ENCODE data around the gene GAS6. TPM values are rescaled to one million over a fixed set of nuclear protein-coding genes. Genes with fewer than 3 reads are reported as not detected.
A peak's percentile ranks its signal among the peaks of the same experiment; 100 is the strongest.

Gene GAS6
- total RNA-seq, 1 donor from 2014 or later, result 197 TPM

DNA sequence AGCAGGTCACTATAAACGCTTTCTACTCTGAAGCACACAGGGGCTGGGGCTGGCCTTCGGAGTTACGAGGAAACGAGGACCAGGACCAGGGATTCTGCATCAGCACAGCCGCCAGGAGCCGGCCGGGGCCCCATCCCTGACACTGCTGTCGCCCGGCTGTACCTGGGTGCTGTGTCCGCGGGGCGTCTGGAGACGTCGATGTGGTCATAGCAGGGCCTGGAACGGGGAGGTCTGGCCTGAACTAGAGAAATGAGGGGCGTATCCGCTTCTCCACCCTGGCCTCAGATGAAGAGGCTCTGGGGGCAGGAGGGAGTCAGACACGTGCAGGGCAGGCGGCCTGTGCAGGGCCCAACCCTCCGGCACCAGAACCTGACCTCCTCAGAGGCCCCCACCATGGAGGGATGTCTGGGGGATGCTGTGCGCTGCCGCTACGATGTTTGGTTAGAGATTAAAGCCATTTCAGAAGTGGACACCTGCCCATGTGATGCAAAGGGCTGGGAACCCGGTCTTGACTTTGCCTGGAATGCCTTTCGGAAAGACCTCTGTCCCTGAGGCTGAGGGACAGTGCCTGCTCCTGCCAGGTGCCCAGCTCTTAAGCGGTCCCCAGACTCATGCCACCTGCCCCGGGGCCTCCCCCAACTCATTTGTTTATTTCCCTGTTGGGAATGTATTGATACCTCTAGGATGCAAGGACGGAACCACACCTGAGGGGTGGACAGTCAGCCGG is 21.4 kb downstream of the GAS6 start:
- Histone ChIP-seq H3K9me3 (no peaks in the 10 kb centered on the region), H3K36me3 (peaks cover 14% of the 10 kb centered on the region), H3K4me3 (no peak overlapping the region), H3K27ac (no peak overlapping the region), H3K4me1 (peaks cover 35% of the 10 kb centered on the region), H3K27me3 (no peaks in the 10 kb centered on the region)
- ATAC-seq, result no peak
- intact Hi-C loops (cut with DNase I), result no loop called here
- peak; percentile 60 for DNase-seq
- no peak for TF ChIP-seq CTCF (IDR thresholded peaks at IDR 0.05)

- peaks cover 43% of the 10 kb centered on the region for H3K4me1 ChIP-seq
- H3K36me3 ChIP-seq, result peaks cover 8% of the 10 kb centered on the region
- TF ChIP-seq CTCF (IDR thresholded peaks at IDR 0.05), result no peak
- intact Hi-C loops (cut with DNase I), result no loop called here
- H3K4me3 ChIP-seq, result no peak overlapping the region
- H3K9me3 ChIP-seq, result no peaks in the 10 kb centered on the region
- H3K27ac ChIP-seq, result no peak overlapping the region
- ATAC-seq, result no peak
- H3K27me3 ChIP-seq, result no peaks in the 10 kb centered on the region
- no peak for DNase-seq
Observed at GRCh38 chr13:113841353-113841650, 22.6 kb downstream of the GAS6 start.

GRCh38 chr13:113840541-113841352 is 23.1 kb downstream of the GAS6 start:
- intact Hi-C loops (cut with DNase I), result no loop called here
- peak; percentile 58 for DNase-seq

DNA sequence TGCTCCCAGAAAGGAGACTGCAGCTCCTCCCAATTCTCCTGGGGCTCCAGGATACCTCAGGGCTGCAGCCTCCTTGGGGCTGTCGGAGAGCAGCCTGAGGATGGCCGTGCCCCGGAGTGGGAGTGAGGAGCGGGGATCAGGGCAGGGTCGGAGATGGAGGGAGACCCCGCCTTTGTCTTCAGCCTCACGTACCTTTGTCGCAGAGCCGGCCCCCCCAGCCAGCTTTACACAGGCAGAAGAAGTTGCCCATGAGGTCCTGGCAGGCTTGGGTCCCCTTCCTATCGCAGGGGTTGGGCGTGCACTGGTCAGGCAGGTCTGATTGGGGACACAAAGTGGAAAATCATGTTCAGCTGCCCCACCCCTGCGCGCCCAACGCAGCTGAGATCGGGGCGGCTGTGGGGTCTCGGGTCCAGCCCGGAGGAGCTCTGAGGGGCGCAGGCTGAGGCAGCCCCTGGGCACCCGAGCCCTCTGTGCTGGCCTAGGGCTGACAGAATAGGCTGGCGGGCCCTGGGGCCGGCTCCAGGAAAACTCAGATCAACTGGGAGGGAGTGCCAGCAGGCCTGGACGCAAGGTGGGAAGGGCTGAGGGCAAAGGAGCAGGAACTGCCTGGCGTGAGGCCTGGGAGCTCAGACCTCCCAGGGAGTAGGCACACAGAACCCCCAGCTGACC is 24.2 kb downstream of the GAS6 start:
- peak overlapping the region; percentile 36 for H3K27ac ChIP-seq
- H3K36me3 ChIP-seq, result peaks cover 7% of the 10 kb centered on the region
- H3K4me1 ChIP-seq, result peaks cover 39% of the 10 kb centered on the region
- no peak for DNase-seq
- H3K4me3 ChIP-seq, result no peak overlapping the region
- H3K27me3 ChIP-seq, result no peaks in the 10 kb centered on the region
- TF ChIP-seq CTCF (IDR thresholded peaks at IDR 0.05), result no peak
- ATAC-seq, result no peak
- H3K9me3 ChIP-seq, result no peaks in the 10 kb centered on the region
- intact Hi-C loops (cut with DNase I), result no loop called here

More at GRCh38 chr13:113840541-113841352, 23.1 kb downstream of the GAS6 start:
- Histone ChIP-seq H3K27me3 (no peaks in the 10 kb centered on the region), H3K4me3 (no peak overlapping the region), H3K4me1 (peaks cover 43% of the 10 kb centered on the region), H3K36me3 (peaks cover 2% of the 10 kb centered on the region), H3K9me3 (no peaks in the 10 kb centered on the region), H3K27ac (peak overlapping the region; percentile 36)
- TF ChIP-seq CTCF (IDR thresholded peaks at IDR 0.05), result no peak
- ATAC-seq, result no peak

- Histone ChIP-seq H3K4me1 (peaks cover 37% of the 10 kb centered on the region), H3K9me3 (no peaks in the 10 kb centered on the region), H3K36me3 (peaks cover 7% of the 10 kb centered on the region), H3K27ac (peak overlapping the region; percentile 24), H3K27me3 (no peaks in the 10 kb centered on the region), H3K4me3 (peak overlapping the region; percentile 5)
- DNase-seq, result no peak
- ATAC-seq, result no peak
- intact Hi-C loops (cut with DNase I), result no loop called here
- no peak for TF ChIP-seq CTCF (IDR thresholded peaks at IDR 0.05)
Observed at GRCh38 chr13:113838711-113839201, 25.1 kb downstream of the GAS6 start.

All from upper lobe of right lung (tissue), 1 donor.